GM11168 (cell line): ENCODE results near the gene CFAP44.
"Not testable (repeated sequence)": the region's sequence is repeated elsewhere in the genome, so short reads cannot be mapped to it uniquely, and the experiment has no call there.

Experiments used
- in situ Hi-C: fragments of 300-500 bp; cut with MboI; formaldehyde crosslinking; loops from one replicate; pipeline ENCODE4 v1.12.0; 2022; ENCODE audit warnings: low sequenced_read_pairs; ENCODE audit not compliant: unreplicated experiment

CFAP44 gene

GRCh38 chr3:113441051-113441770, at the start of gene CFAP44:
CFAP44 (minus strand) TSS chr3:113441493; CDS start chr3:113433664, 7,829 bp downstream.
- in situ Hi-C loops: no loop called here

GRCh38 chr3:113485161-113485609, 43.9 kb upstream of the CFAP44 start:
- in situ Hi-C loops: no loop called here

GRCh38 chr3:113468539-113468938, 27.2 kb upstream of the CFAP44 start:
- in situ Hi-C loops: no loop called here

- in situ Hi-C loops: no loop called here
Measured at GRCh38 chr3:113461488-113461887, 20.2 kb upstream of the CFAP44 start.

GRCh38 chr3:113458554-113458953, 17.3 kb upstream of the CFAP44 start:
- in situ Hi-C loops: not testable (repeated sequence)

- in situ Hi-C loops: no loop called here
Measured at GRCh38 chr3:113455446-113455845, 14.2 kb upstream of the CFAP44 start.

GRCh38 chr3:113454630-113455029, 13.3 kb upstream of the CFAP44 start:
- in situ Hi-C loops: no loop called here

GRCh38 chr3:113454057-113454456, 12.8 kb upstream of the CFAP44 start:
- in situ Hi-C loops: no loop called here

GRCh38 chr3:113450911-113451310, 9.6 kb upstream of the CFAP44 start:
- in situ Hi-C loops: no loop called here

- in situ Hi-C loops: no loop called here
Measured at GRCh38 chr3:113439606-113440005, 1.7 kb downstream of the CFAP44 start.

GRCh38 chr3:113438224-113438623, 3.1 kb downstream of the CFAP44 start:
- in situ Hi-C loops: no loop called here

- in situ Hi-C loops: no loop called here
Measured at GRCh38 chr3:113437411-113437810, 3.9 kb downstream of the CFAP44 start.

- in situ Hi-C loops: no loop called here
Measured at GRCh38 chr3:113436809-113437208, 4.5 kb downstream of the CFAP44 start.

GRCh38 chr3:113431811-113432210, 9.5 kb downstream of the CFAP44 start:
- in situ Hi-C loops: no loop called here

GRCh38 chr3:113428581-113428980, 12.7 kb downstream of the CFAP44 start:
- in situ Hi-C loops: no loop called here

- in situ Hi-C loops: no loop called here
Measured at GRCh38 chr3:113423699-113424098, 17.6 kb downstream of the CFAP44 start.

GRCh38 chr3:113421082-113421481, 20.2 kb downstream of the CFAP44 start:
- in situ Hi-C loops: no loop called here

- in situ Hi-C loops: no loop called here
Measured at GRCh38 chr3:113409676-113410075, 31.6 kb downstream of the CFAP44 start.

GRCh38 chr3:113405180-113405579, 36.1 kb downstream of the CFAP44 start:
- in situ Hi-C loops: no loop called here

- in situ Hi-C loops: no loop called here
Measured at GRCh38 chr3:113404637-113405036, 36.7 kb downstream of the CFAP44 start.
